ENCODE data around the gene NPVF.

NPVF gene

DNA sequence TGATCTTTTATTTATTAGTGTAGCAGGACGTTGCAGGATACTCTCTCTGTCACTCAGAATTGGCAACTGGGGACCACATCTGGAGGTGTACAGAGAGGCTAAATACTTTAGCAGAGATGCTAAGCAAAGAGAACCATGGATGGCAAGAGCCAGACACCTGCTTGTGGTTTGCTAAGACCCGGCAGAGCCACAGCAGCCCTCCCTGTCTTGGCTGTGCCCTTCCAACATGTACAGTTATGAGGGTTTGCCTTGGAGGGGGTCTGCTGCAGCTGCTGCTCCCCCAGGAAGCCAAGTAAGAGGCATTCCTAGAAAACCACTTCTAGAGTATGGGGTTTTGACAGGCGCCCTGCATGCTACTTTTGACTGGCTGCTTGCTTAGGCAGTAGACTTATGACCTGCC is 5.1 kb downstream of the NPVF start:
- no peak for DNase-seq

DNA sequence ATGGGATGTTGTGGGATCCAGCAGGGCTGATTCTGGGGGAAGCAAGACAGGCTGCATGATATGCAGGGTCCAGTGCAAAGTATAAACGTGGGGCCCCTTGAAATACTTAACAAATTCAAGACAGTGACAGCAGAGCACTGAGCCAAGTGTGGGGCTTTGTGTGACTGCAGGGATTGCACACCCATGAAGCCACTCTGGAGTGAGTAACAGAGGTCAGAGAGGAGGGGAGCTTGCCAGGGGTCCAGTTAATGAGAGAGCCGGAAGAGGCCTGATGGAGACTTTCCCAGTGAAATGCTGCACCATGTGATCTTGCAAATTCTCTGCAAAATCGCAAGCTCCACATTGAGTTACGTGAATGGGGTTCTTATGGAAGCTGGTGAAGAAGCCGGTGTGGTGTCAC is 5.6 kb downstream of the NPVF start:
- no peak for DNase-seq

GRCh38 chr7:25221009-25221408 is 7.3 kb downstream of the NPVF start:
- no peak for DNase-seq

DNA sequence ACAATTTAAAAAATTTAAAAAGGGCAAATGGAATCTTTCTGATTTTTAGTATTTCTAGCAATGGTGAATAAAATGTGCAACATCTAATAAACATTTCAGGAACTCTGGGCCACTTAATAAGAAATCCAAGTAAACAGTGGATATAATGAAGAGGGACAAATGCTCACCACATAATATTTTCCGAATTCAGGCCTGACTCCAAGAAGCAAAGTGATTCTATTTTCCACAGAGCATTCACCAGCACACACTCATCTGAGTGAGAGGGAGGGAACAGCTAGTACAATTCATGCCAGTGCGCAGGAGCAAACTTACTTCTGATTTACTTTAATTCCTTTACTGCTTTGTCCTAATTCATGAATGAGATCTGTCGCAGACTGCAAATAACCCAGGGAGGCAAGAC is 10.1 kb downstream of the NPVF start:
- DNase-seq, result no peak

DNA sequence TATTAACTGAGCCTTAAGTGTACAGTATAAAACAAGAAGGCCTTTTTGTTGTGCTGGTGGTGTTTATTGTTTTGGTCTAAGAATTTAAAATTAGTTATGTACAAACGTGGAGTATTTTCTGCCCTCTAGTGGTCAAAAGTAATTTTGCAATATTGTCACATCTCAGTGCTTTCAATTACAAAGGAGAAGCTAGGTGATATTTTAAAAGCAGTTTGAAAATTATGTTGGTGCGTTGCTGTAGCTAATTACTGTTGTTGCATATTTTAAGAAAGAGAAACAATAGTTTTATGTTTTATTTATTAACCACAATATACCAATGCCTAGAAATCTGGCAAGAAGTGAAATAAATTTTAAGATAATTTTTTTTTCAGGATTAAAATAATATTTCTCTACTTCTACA is 11.4 kb downstream of the NPVF start:
- peak; percentile 44 for DNase-seq

DNA sequence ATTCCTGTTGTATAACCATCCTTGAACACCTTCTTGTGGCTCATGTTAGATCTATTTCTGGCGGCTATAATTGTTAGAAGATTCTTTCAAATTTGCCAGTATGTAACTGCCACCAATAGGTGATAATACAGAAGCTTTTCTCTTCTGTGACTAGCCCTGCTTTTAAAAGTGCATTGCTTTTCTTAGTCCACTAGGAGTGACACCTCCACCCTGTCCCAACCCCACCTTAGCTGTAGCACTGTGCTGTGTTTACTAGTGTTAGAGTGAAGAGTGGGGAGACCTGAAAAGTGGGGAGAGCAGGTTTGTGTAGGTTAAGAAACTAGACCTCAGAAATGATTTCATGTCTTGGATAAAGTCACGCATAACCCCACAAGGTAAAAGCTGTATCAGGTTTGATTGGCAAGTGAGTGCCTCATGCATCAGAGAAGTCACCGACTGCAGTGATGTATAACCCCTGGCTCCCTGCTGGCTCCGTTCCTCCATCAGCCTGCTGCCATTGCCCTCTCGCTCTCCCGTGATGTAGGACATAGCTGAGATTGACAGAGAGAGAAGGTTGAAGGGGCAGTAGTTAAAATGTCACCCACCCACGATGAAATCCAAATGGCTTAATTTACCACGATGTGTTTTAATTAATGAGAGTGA is 12.5 kb downstream of the NPVF start:
- DNase-seq, result no peak

DNA sequence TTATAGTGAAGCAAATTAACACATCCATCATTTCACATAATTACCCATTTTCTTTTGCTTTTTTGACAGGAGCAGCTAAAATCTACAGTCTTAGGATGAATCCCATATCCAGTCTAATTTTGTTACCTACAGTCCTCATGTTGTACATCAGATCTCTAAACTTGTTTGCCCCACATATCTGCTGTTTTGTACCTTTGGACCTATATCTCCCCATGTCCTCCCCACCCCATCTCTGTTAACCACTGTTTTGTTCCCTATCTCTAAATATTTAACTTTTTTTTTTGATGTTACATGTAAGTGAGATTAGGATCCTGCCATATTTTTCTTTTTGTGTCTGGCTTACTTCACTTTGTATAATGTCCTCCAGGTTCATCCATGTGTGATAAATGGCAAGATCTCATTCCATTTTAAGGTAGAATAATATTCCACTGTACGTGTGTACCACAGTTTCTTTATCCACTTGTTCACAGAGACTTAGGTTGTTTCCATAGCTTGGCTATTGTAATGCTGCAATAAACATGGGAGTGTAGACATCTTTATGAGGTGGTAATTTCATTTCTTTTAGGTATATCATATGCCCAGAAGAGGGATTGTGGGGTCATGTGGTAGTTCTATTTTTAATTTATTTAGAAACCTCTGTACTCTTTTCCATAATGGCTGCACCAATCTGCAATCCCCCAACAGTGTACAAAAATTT is 19.6 kb downstream of the NPVF start:
- DNase-seq, result no peak

GRCh38 chr7:25207887-25208286 is 20.4 kb downstream of the NPVF start:
- DNase-seq, result no peak

- no peak for DNase-seq
Observed at GRCh38 chr7:25206765-25207164, 21.5 kb downstream of the NPVF start.

GRCh38 chr7:25196132-25196896 is 32.0 kb downstream of the NPVF start:
- no peak for DNase-seq

DNA sequence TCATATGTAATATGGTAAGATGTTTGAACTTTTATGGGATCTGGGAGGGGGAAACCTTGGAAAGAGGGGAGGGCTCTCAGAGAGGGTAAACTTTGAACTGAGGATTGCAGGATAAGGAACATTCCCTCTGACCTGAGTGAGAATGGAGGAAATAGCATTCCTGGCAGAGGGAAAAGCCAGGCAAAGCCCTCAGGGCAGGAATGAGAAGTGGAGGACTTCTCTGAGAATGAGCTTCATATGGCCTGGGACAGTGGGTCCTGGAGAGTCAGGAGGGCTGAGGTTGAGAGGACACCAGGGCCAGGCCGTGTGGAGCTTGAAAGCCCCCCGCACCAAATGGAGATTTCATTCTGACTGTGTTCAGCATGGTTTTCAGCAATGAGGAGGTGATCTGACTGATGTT is 34.2 kb downstream of the NPVF start:
- DNase-seq, result no peak

GRCh38 chr7:25192043-25192442 is 36.2 kb downstream of the NPVF start:
- no peak for DNase-seq

GRCh38 chr7:25189197-25189596 is 39.1 kb downstream of the NPVF start:
- no peak for DNase-seq

GRCh38 chr7:25187932-25188331 is 40.4 kb downstream of the NPVF start:
- no peak for DNase-seq

DNA sequence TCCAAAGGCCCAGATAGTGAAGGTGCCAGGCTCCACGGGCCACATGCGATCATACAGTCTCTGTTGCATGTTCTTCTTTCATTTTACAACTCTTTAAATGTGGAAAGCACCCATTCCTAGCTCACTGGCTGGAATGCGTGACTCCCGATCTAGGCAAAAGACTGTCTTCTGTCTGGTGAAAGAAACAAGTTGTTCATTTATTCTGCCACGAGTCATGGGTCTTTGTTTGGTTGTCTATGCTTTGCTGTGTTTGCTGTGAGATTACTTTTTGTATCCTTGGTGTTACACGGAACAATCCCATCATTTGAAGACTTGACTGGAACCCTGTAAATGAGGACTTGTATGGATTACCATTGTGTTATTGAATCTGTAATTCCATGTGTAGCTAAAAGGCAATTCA is 41.9 kb downstream of the NPVF start:
- DNase-seq, result no peak

DNA sequence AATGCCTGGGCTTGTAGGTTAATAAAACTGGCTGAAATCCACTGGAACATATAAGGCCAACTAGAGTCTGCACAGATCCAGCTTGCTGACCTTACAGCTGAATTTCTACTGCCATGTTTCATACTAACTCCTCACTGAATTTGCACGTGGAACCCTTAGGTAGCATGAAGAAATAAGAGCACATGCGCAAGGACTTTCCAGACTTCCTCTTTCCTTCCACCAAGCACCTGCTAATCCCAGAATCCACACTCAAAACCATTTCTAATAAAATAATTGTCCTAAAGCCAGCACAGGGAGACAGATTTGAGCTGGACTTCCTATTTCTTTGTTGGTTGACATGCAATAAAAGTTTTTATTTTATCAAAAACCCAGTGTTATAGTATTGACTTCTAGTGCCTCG is 46.8 kb downstream of the NPVF start:
- no peak for DNase-seq

GRCh38 chr7:25180946-25181345 is 47.3 kb downstream of the NPVF start:
- no peak for DNase-seq

- DNase-seq, result no peak
Observed at GRCh38 chr7:25180592-25180923, 47.7 kb downstream of the NPVF start.

- DNase-seq, result peak; percentile 87
Observed at GRCh38 chr7:25179771-25180591, 48.3 kb downstream of the NPVF start.

- DNase-seq, result no peak
Observed at GRCh38 chr7:25179325-25179724, 49.0 kb downstream of the NPVF start.

All from NCI-H226 (cell line).